Aorta (tissue), 5 donors: ENCODE measurements around the gene HES6. TPM values are rescaled to one million over a fixed set of nuclear protein-coding genes. Genes with fewer than 3 reads are reported as not detected.

ENCODE experiments used
- ATAC-seq: fragments of 200-7000 bp; cut with Tn5 transposase; one replicate; pipeline ENCODE4 v1.9.1; 2022; ENCODE audit warnings: moderate library complexity; ENCODE audit not compliant: low FRiP score
- DNase-seq, 2 donors: peaks; one replicate each; pipeline ENCODE4 v3.0.0-alpha.2; 2020
- H3K27ac ChIP-seq, 2 donors: one replicate each; pipeline ENCODE4 v1.5.1; 2013; ENCODE audit warnings: low read length in 2 of 2, mild to moderate bottlenecking in 2 of 2, moderate library complexity in 2 of 2, control low read depth in 1 of 2, inconsistent platforms in 1 of 2, low read depth in 1 of 2
- H3K27me3 ChIP-seq, 2 donors: one replicate each; pipeline ENCODE4 v1.6.1; 2013; ENCODE audit warnings: control low read depth in 1 of 2, low read length in 1 of 2, mild to moderate bottlenecking in 1 of 2, moderate library complexity in 1 of 2; ENCODE audit not compliant: insufficient read depth in 2 of 2, control insufficient read depth in 1 of 2
- H3K36me3 ChIP-seq, 2 donors: one replicate each; pipeline ENCODE4 v1.6.1; 2013; ENCODE audit warnings: control low read depth in 1 of 2, low read length in 1 of 2, mild to moderate bottlenecking in 1 of 2; ENCODE audit not compliant: insufficient read depth in 2 of 2, control insufficient read depth in 1 of 2
- H3K4me1 ChIP-seq, 2 donors: one replicate each; pipeline ENCODE4 v1.6.1; 2013; ENCODE audit warnings: low read length in 2 of 2, control low read depth in 1 of 2, mild to moderate bottlenecking in 1 of 2, moderate library complexity in 1 of 2; ENCODE audit not compliant: insufficient read depth in 2 of 2, control insufficient read depth in 1 of 2
- H3K4me3 ChIP-seq, 2 donors: one replicate each; pipeline ENCODE4 v1.5.1; 2013; ENCODE audit warnings: low read length in 2 of 2, control low read depth in 1 of 2, mild to moderate bottlenecking in 1 of 2
- H3K9me3 ChIP-seq: one replicate; pipeline ENCODE4 v1.6.1; 2013; ENCODE audit warnings: mild to moderate bottlenecking, low read length; ENCODE audit not compliant: control insufficient read depth
- WGBS, 2 donors: extraction: QIAGEN DNeasy Blood & Tissue Kit; methylation state at CpG; one replicate each; pipeline ENCODE4 v1.1.7; 2013; 5-methylcytosine and 5-hydroxymethylcytosine counted together
- intact Hi-C, 2 donors: fragments of 100-400 bp; cut with DNase I; formaldehyde crosslinking; loops; one replicate each; pipeline versions ENCODE4 v1.14.2 to v1.15.0; 2022
- polyA plus RNA-seq, 2 donors: library from polyadenylated mRNA; stranded (reverse); fragments of 200-250 nt; gene quantifications; one replicate each; pipeline ENCODE4 v1.2.3, GENCODE V29; 2013
- total RNA-seq, 2 donors: library from RNA; stranded (reverse); fragmentation: NEBNext Ultra II Directional; extraction: Animal tissue kit (Norgen Biotek cat#: 25700); gene quantifications; one replicate each; pipeline ENCODE4 v1.2.1, GENCODE V29; 2021
- donor health status: healthy with polysubstance abuse.
- donor health status: Bipolar disorder and iron deficiency.
- donor health status: DM: no; HTN: no; CAD: no.
- donor health status: DM: no; HTN: no; CAD: no.
- donor health status: DM: yes; HTN: yes; CAD: no.

Gene HES6
- total and polyA plus RNA-seq, 4 donors = 3.3 to 9.4 (median 4.3) TPM

DNA sequence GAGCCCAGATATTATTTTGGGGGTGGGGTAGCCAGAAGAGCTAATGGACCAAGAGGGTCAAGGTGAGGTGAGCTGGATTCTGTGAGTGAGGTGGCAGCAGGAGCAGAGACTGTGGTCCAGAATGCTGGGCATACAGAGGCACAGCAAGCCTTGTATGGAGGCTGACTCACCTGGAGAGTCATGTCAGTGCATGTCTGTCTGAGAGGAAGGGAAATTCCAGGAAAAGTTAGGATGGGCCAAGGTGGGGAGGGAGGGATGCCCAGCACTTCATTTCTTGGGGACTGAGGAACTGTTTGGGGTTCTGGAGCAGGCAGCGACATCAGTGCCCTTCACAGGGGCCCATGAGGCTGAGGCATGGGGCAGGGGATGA is 27.5 kb upstream of the HES6 start:
- ATAC-seq (no peak), DNase-seq (peak in 1 of 2 donors; percentile 17)
- intact Hi-C loops = loop anchor here (10.0 kb wide), 2 partner anchors 103 to 203 kb away; partner anchors contain the start of gene SCLY (in 1 of the 2)
- Histone ChIP-seq H3K4me3 (no peak overlapping the region), H3K4me1 (no peaks in the 10 kb centered on the region), H3K27me3 (no peaks in the 10 kb centered on the region), H3K27ac (no peak overlapping the region), H3K9me3 (no peaks in the 10 kb centered on the region), H3K36me3 (peaks cover 3 to 5% of the 10 kb centered on the region in 2 donors)
- WGBS, 2 donors = 86 to 95% methylated on average over 1 of the region's 1 CpG

GRCh38 chr2:238265605-238266004 is 25.8 kb upstream of the HES6 start:
- peaks cover 0 to 5% of the 10 kb centered on the region in 2 donors for H3K36me3 ChIP-seq
- no peaks in the 10 kb centered on the region for H3K9me3 ChIP-seq
- H3K27me3 ChIP-seq = no peaks in the 10 kb centered on the region
- H3K27ac ChIP-seq = no peak overlapping the region
- DNase-seq (peak in 1 of 2 donors; percentile 9), ATAC-seq (no peak)
- 92% methylated on average over 11 of the region's 11 CpGs for WGBS, 2 donors
- intact Hi-C loops = loop anchor here (10.0 kb wide), 2 partner anchors 101 to 201 kb away; partner anchors contain the start of gene SCLY (in 1 of the 2)
- no peak overlapping the region for H3K4me3 ChIP-seq
- H3K4me1 ChIP-seq = no peaks in the 10 kb centered on the region

GRCh38 chr2:238264072-238264460 is 24.2 kb upstream of the HES6 start:
- intact Hi-C loops = loop anchor here (5.0 to 10.0 kb wide), 3 partner anchors 99 to 199 kb away; partner anchors contain the start of gene SCLY (in 1 of the 2)
- ATAC-seq = no peak
- Histone ChIP-seq H3K9me3 (no peaks in the 10 kb centered on the region), H3K27ac (no peak overlapping the region), H3K4me3 (no peak overlapping the region), H3K36me3 (peaks cover 0 to 5% of the 10 kb centered on the region in 2 donors), H3K4me1 (no peaks in the 10 kb centered on the region), H3K27me3 (no peaks in the 10 kb centered on the region)
- WGBS, 2 donors = 88% methylated on average over 4 of the region's 4 CpGs
- peak in 1 of 2 donors; percentile 33 for DNase-seq

DNA sequence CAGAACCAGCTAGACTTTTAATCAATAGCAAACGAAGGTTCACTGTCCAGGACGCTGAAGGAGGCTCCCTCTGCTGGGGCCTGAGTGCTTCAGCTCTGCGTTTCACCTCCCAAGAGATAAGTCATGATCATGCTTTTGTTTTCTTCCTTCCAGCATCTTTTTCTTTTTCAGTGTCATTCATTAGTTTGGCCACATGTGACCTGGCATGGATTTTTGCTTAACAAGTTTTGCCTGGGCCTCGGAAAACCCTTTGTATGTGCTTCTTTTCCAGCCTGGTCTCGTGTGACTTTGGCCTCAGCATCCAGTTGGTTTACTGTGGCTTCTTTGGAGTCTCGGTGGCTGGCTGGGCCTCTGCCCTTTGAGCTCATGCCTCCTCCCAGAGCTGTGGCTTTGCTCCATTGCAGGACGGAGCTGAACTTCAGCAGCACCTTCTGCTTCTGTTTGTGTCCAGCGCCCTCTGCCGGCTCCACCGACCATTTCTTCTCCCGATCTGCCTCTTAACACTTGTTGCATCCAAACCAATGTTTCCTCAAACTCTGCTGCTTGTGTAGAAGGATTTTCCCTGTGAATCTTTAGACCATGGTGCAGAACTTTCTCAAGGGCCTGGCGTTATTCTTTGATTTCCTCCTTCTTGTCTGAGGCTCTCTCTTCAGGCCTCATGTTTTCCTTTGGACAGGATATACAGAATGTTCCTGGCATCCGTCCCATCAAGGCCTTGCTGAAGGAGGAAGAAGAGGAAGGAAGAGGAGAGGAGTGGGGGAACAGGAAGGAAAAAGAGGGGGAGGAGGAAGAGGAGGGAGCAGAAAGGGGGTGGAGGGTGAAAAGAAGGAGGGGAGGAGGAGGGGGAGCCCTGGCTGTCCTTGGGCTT is 23.6 kb upstream of the HES6 start:
- no peak overlapping the region for H3K4me3 ChIP-seq
- no peaks in the 10 kb centered on the region for H3K4me1 ChIP-seq
- ATAC-seq (peak; percentile 89), DNase-seq (peak; percentile 95 to 97)
- H3K36me3 ChIP-seq = peaks cover 0 to 3% of the 10 kb centered on the region in 2 donors
- H3K27me3 ChIP-seq = no peaks in the 10 kb centered on the region
- no peak overlapping the region for H3K27ac ChIP-seq
- no peaks in the 10 kb centered on the region for H3K9me3 ChIP-seq
- 15 to 19% methylated on average over 13 of the region's 13 CpGs for WGBS, 2 donors
- intact Hi-C loops = loop anchor here (1.0 to 10.0 kb wide), 5 partner anchors 99 to 405 kb away; partner anchors contain the start of genes RAMP1 (in 1 of the 2) and SCLY (in 1 of the 2)

DNA sequence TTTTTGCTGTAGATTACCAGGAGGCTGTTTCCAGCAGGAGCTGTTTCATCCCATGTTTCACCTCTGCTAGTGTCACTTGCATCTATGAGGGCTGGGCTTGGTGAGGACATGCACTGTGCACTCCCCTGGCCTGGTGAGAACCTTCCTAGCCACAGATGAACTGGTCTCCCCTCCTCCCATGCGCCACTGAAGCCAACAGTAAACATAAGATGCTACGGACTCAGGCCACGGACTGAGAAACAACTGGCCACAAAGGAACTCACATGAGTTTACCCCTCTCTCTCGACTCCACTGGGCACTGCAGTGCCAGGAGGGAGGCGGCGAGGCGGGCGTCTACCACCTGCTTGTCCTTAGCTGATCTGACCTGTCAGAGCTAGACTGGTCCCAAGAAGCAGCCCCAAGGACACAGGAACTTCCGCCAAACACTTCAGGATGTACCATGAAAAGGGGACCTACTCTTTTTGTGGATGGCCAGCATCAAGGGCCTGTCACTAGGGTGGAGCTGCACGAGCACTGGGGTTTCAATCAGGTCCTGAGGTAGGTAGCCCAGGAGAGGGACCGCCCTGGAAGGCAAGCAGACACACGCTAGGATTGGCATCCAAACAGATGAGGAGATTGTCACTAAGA is 22.8 kb upstream of the HES6 start:
- Histone ChIP-seq H3K4me1 (no peaks in the 10 kb centered on the region), H3K4me3 (no peak overlapping the region), H3K27me3 (no peaks in the 10 kb centered on the region), H3K9me3 (no peaks in the 10 kb centered on the region), H3K36me3 (peaks cover 0 to 3% of the 10 kb centered on the region in 2 donors), H3K27ac (no peak overlapping the region)
- DNase-seq (peak in 1 of 2 donors; percentile 36), ATAC-seq (no peak)
- intact Hi-C loops = loop anchor here (1.0 to 10.0 kb wide), 5 partner anchors 98 to 404 kb away; partner anchors contain the start of genes RAMP1 (in 1 of the 2) and SCLY (in 1 of the 2)
- WGBS, 2 donors = 88 to 90% methylated on average over 12 of the region's 12 CpGs

- Histone ChIP-seq H3K4me1 (no peaks in the 10 kb centered on the region), H3K9me3 (no peaks in the 10 kb centered on the region), H3K27ac (no peak overlapping the region), H3K4me3 (no peak overlapping the region), H3K27me3 (no peaks in the 10 kb centered on the region), H3K36me3 (peaks cover 0 to 3% of the 10 kb centered on the region in 2 donors)
- DNase-seq (peak in 1 of 2 donors; percentile 38), ATAC-seq (no peak)
- intact Hi-C loops = loop anchor here (2.0 to 10.0 kb wide), 4 partner anchors 97 to 403 kb away; partner anchors contain the start of genes RAMP1 (in 1 of the 2) and SCLY (in 1 of the 2)
- 92 to 94% methylated on average over 16 of the region's 16 CpGs for WGBS, 2 donors
These were observed 22.0 kb upstream of the HES6 start for GRCh38 chr2:238261718-238262375.

DNA sequence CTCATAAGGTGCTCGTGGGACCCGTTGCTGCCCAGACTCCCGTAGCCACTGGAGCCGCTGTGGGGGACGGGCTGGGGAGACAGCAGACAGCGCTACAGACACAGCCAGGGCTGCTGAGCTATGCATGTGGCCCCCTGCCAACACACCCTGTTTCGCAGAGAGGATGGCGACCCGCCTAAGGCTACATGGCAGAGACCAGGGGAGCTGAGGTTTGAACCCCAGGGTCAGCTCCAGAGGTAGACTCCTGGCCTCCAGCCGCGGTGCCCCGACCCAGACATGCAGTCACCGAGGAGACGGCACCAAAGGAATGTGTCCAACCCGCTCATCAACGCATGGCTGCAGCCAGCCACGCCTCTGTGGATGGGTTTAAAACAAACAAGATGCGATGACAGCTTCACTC is 21.0 kb upstream of the HES6 start:
- intact Hi-C loops = loop anchor here (5.0 to 10.0 kb wide), 3 partner anchors 96 to 196 kb away; partner anchors contain the start of gene SCLY (in 1 of the 2)
- DNase-seq (peak in 1 of 2 donors; percentile 44), ATAC-seq (no peak)
- Histone ChIP-seq H3K27me3 (no peaks in the 10 kb centered on the region), H3K4me3 (no peak overlapping the region), H3K27ac (no peak overlapping the region), H3K4me1 (no peaks in the 10 kb centered on the region), H3K36me3 (peaks cover 0 to 3% of the 10 kb centered on the region in 2 donors), H3K9me3 (no peaks in the 10 kb centered on the region)
- WGBS, 2 donors = 42 to 51% methylated on average over 18 of the region's 18 CpGs
